ENCODE results near the gene DMBX1.

DNA sequence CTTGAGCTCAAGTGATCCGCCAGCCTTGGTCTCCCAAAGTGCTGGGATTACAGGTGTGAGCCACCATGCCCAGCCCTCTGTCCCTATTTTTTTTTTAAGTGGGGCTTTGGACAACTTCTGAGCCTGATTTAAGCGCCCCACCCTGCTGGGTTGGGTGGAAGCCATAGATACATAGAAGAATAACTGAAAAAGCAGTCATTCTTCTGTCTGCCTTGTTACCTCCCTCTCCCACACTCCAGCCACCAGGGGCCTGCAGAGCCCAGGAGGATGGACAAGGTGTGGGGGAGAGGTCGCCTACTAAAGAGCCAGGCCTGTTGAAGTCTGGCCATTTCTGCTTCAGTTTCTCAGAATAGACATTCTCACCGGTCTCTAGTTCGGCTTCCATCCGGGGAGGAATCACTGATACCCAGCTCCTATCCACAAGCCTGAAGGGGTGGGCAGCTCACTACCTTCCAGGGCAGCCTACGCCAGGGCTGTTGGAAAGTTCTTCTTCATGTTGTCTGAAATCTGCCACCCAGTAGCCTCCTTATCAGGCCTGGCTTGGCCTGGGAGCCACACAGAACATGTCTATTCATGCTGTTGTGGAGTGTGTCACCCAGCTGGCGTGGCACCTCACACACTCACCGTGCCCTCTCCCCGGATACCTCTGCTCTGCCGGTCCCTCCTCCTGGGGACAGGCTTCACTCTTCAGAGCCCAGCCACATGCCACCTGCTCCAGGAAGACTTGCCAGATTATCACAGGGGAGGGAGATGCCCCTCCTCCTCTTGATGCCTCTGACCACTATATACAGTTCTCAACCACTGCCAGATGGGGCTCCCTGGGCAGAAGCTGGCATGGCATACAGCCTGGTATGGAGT, 34.1 kb downstream of the DMBX1 start:
- TF ChIP-seq, protein P1, sequence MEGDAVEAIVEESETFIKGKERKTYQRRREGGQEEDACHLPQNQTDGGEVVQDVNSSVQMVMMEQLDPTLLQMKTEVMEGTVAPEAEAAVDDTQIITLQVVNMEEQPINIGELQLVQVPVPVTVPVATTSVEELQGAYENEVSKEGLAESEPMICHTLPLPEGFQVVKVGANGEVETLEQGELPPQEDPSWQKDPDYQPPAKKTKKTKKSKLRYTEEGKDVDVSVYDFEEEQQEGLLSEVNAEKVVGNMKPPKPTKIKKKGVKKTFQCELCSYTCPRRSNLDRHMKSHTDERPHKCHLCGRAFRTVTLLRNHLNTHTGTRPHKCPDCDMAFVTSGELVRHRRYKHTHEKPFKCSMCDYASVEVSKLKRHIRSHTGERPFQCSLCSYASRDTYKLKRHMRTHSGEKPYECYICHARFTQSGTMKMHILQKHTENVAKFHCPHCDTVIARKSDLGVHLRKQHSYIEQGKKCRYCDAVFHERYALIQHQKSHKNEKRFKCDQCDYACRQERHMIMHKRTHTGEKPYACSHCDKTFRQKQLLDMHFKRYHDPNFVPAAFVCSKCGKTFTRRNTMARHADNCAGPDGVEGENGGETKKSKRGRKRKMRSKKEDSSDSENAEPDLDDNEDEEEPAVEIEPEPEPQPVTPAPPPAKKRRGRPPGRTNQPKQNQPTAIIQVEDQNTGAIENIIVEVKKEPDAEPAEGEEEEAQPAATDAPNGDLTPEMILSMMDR (IDR thresholded peaks at IDR 0.05) = no peak
- TF ChIP-seq POLR2A (IDR thresholded peaks at IDR 0.05) = no peak
